ENCODE measurements around the gene FHDC1. TPM values are rescaled to one million over a fixed set of nuclear protein-coding genes. Genes with fewer than 3 reads are reported as not detected.

FHDC1 gene
- polyA plus RNA-seq, 2 of the 4 experiments (the other 2 are of a cell fraction) = 0.08 to 0.31 TPM

DNA sequence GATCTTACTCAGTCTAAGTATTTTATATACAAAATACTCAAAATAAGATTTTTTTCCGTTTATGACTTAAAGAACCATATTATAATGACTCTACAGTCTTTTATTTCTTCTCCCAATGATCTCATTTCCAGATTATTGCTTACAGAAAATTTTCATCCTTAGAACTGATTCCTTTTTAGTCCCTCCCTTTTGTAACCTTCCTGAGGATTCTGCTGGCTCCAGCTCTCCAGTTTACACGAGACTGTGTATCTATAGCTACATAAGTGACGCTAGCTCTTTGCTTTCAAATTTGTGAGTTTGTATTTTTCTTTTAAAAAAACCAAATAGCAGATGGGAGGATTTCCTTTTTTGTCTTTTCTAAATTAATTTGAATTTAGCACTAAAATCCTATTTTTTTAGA lies 24.0 kb downstream of the FHDC1 start:
- WGBS (ENCODE audit: missing lambda C conversion rate) = 88% methylated on average over 3 of the region's 3 CpGs
- CTCF ChIA-PET = no interaction called here
- no peak overlapping the region for H3K4me3 ChIP-seq
- TF ChIP-seq EHMT2 (IDR thresholded peaks at IDR 0.05; ENCODE audit: low read depth) = no peak
- TF ChIP-seq, protein P1, sequence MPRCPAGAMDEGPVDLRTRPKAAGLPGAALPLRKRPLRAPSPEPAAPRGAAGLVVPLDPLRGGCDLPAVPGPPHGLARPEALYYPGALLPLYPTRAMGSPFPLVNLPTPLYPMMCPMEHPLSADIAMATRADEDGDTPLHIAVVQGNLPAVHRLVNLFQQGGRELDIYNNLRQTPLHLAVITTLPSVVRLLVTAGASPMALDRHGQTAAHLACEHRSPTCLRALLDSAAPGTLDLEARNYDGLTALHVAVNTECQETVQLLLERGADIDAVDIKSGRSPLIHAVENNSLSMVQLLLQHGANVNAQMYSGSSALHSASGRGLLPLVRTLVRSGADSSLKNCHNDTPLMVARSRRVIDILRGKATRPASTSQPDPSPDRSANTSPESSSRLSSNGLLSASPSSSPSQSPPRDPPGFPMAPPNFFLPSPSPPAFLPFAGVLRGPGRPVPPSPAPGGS (IDR thresholded peaks at IDR 0.05) = no peak
- TF ChIP-seq NR3C1 (IDR thresholded peaks at IDR 0.05) = no peak
- TF ChIP-seq ZFP36 (IDR thresholded peaks at IDR 0.05; ENCODE audit: borderline replicate concordance, partially characterized antibody) = no peak
- TF ChIP-seq HOXB5 (CRISPR knock-in tag; IDR thresholded peaks at IDR 0.05) = no peak
- ATAC-seq = no peak
- H3K27ac ChIP-seq = no peak overlapping the region
- no peak for FAIRE-seq
- POLR2A ChIA-PET = no interaction called here
- DNase-seq (ENCODE audit: low read depth in 1 of 2, low spot score in 1 of 2) = no peak
- peaks cover 19% of the 10 kb centered on the region for H3K4me1 ChIP-seq
- no peak overlapping the region for H3K4me2 ChIP-seq
- no peaks in the 10 kb centered on the region for H3K9me3 ChIP-seq

DNA sequence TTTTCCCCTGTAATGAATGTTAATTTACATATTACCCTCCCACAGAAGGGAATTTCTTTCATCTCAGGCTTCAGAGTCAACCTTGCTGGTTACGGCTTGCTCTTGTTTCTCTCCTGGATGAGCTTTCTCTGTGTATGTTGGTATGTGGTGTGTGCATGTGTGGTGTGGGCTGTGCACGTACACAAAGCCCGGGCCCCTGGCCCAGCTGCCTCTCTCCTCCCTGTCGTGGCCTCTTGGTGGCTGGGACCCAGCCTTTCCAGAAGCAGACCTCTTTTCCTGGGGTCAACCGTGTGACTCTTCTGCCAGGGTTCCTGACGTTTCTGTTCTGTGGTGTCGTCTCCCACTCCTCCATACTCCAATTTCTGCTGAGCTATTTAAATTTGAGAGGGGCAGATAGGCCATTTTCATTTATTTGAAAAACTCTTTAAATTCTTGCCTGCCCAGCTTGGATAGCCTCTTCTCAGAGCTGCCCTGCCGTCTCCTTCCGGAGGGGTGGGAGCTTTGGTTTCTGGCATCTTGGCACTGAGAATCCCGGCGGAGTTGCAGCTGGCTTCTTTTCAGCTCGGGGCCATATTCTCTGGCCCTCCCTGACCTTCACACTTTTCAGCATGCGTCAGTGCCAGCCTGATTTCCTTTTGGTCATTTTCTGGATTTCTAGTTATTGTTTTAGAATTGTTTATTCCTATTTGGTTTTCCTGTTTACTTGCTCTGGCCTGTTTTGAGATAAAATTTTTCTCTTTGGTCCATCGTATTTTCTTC lies 25.1 kb downstream of the FHDC1 start:
- H3K9me3 ChIP-seq = no peaks in the 10 kb centered on the region
- TF ChIP-seq SMC3 (IDR thresholded peaks at IDR 0.05) (no peak), JUN (IDR thresholded peaks at IDR 0.05) (no peak), RNF2 (IDR thresholded peaks at IDR 0.05; ENCODE audit: borderline replicate concordance, low read depth) (no peak), RARB (CRISPR knock-in tag; IDR thresholded peaks at IDR 0.05) (no peak), NFE2L2 (conservative IDR thresholded peaks at IDR 0.05; ENCODE audit: low read length) (no peak), SREBF2 (IDR thresholded peaks at IDR 0.05) (no peak), RFX5 (IDR thresholded peaks at IDR 0.05) (no peak), CBX8 (IDR thresholded peaks at IDR 0.05) (no peak), FOSB (CRISPR knock-in tag; IDR thresholded peaks at IDR 0.05) (no peak), MAFK (IDR thresholded peaks at IDR 0.05; ENCODE audit: partially characterized antibody) (no peak), PHF8 (IDR thresholded peaks at IDR 0.05; ENCODE audit: borderline replicate concordance, low read depth) (no peak), NPAS2 (CRISPR knock-in tag; IDR thresholded peaks at IDR 0.05; ENCODE audit: borderline replicate concordance) (no peak), ZFP36 (IDR thresholded peaks at IDR 0.05; ENCODE audit: borderline replicate concordance, partially characterized antibody) (no peak), RCOR1 (IDR thresholded peaks at IDR 0.05; ENCODE audit: low read depth, low read length) (no peak), GATA3 (IDR thresholded peaks at IDR 0.05; ENCODE audit: borderline replicate concordance) (no peak), EP300 (IDR thresholded peaks at IDR 0.05) (no peak), CEBPB (IDR thresholded peaks at IDR 0.05) (no peak)
- TF ChIP-seq, protein P2, sequence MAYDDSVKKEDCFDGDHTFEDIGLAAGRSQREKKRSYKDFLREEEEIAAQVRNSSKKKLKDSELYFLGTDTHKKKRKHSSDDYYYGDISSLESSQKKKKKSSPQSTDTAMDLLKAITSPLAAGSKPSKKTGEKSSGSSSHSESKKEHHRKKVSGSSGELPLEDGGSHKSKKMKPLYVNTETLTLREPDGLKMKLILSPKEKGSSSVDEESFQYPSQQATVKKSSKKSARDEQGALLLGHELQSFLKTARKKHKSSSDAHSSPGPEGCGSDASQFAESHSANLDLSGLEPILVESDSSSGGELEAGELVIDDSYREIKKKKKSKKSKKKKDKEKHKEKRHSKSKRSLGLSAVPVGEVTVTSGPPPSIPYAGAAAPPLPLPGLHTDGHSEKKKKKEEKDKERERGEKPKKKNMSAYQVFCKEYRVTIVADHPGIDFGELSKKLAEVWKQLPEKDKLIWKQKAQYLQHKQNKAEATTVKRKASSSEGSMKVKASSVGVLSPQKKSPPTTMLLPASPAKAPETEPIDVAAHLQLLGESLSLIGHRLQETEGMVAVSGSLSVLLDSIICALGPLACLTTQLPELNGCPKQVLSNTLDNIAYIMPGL (CRISPR knock-in tag; IDR thresholded peaks at IDR 0.05; ENCODE audit: borderline replicate concordance) = no peak
- DNase-seq (ENCODE audit: low read depth in 1 of 2, low spot score in 1 of 2) = no peak
- no peak overlapping the region for H3K27ac ChIP-seq
- peaks cover 17% of the 10 kb centered on the region for H3K4me1 ChIP-seq
- no peak overlapping the region for H3K4me3 ChIP-seq
- CTCF ChIA-PET = interaction anchor here (0.8 kb wide), 1 partner anchor 122 kb away, joined by 3 read pairs; no protein-coding TSS in a partner anchor
- WGBS (ENCODE audit: missing lambda C conversion rate) = 90% methylated on average over 14 of the region's 14 CpGs
- POLR2A ChIA-PET = no interaction called here
- no peak for ATAC-seq
- no peak overlapping the region for H3K4me2 ChIP-seq
- FAIRE-seq = no peak

DNA sequence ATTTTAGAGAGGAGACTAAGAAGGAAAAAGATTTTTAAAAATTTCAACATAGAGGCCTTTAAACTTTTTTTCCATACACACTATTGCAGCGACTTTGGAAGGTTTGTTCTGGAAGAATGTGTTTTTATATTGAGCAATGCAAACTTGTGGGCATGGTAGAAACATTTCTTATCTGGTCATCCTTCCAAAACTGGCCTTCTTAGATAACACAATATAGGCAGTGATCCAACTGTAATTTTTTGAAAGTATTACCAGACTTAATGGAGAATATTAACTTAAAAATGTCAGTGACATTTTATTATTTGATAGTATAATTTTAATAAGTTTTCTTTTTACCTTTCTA lies 25.6 kb downstream of the FHDC1 start:
- TF ChIP-seq CEBPB (IDR thresholded peaks at IDR 0.05) = no peak
- TF ChIP-seq GATA3 (IDR thresholded peaks at IDR 0.05; ENCODE audit: borderline replicate concordance) = no peak
- TF ChIP-seq HOXB13 (CRISPR knock-in tag; IDR thresholded peaks at IDR 0.05; ENCODE audit: low read depth) = no peak
- no peak for TF ChIP-seq SREBF2 (IDR thresholded peaks at IDR 0.05)
- TF ChIP-seq EP300 (IDR thresholded peaks at IDR 0.05) = no peak
- TF ChIP-seq POLR2AphosphoS2 (conservative IDR thresholded peaks at IDR 0.05; ENCODE audit: low read length) = no peak
- TF ChIP-seq, protein P3, sequence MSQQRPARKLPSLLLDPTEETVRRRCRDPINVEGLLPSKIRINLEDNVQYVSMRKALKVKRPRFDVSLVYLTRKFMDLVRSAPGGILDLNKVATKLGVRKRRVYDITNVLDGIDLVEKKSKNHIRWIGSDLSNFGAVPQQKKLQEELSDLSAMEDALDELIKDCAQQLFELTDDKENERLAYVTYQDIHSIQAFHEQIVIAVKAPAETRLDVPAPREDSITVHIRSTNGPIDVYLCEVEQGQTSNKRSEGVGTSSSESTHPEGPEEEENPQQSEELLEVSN (IDR thresholded peaks at IDR 0.05; ENCODE audit: borderline replicate concordance, low read depth) = no peak
- TF ChIP-seq FOSB (CRISPR knock-in tag; IDR thresholded peaks at IDR 0.05) = no peak
- Histone ChIP-seq H3K4me3 (no peak overlapping the region), H3K27ac (no peak overlapping the region), H3K9me3 (no peaks in the 10 kb centered on the region), H3K4me2 (no peak overlapping the region), H3K4me1 (peaks cover 11% of the 10 kb centered on the region)
- no peak for FAIRE-seq
- 56% methylated on average over 1 of the region's 1 CpG for WGBS (ENCODE audit: missing lambda C conversion rate)
- no peak for ATAC-seq
- no peak for DNase-seq (ENCODE audit: low read depth in 1 of 2, low spot score in 1 of 2)
- ChIA-PET CTCF (interaction anchor here (0.8 kb wide), 1 partner anchor 122 kb away, joined by 3 read pairs; no protein-coding TSS in a partner anchor), POLR2A (no interaction called here)

Data from A549 (cell line).